ENCODE data around the gene PLP2.

Gene PLP2

GRCh38 chrX:49208399-49208798, 36.7 kb downstream of the PLP2 start:
- H3K4me3 ChIP-seq (ENCODE audit: low read depth, low read length), result no peak overlapping the region
- TF ChIP-seq, protein P1, sequence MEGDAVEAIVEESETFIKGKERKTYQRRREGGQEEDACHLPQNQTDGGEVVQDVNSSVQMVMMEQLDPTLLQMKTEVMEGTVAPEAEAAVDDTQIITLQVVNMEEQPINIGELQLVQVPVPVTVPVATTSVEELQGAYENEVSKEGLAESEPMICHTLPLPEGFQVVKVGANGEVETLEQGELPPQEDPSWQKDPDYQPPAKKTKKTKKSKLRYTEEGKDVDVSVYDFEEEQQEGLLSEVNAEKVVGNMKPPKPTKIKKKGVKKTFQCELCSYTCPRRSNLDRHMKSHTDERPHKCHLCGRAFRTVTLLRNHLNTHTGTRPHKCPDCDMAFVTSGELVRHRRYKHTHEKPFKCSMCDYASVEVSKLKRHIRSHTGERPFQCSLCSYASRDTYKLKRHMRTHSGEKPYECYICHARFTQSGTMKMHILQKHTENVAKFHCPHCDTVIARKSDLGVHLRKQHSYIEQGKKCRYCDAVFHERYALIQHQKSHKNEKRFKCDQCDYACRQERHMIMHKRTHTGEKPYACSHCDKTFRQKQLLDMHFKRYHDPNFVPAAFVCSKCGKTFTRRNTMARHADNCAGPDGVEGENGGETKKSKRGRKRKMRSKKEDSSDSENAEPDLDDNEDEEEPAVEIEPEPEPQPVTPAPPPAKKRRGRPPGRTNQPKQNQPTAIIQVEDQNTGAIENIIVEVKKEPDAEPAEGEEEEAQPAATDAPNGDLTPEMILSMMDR (IDR thresholded peaks at IDR 0.05; ENCODE audit: low read depth, low read length), result no peak

GRCh38 chrX:49209434-49210251, 37.9 kb downstream of the PLP2 start:
- TF ChIP-seq, protein P1 (IDR thresholded peaks at IDR 0.05; ENCODE audit: low read depth, low read length), result no peak
- H3K4me3 ChIP-seq (ENCODE audit: low read depth, low read length), result no peak overlapping the region

- TF ChIP-seq, protein P1 (IDR thresholded peaks at IDR 0.05; ENCODE audit: low read depth, low read length), result no peak
- H3K4me3 ChIP-seq (ENCODE audit: low read depth, low read length), result no peak overlapping the region
These were observed 38.7 kb downstream of the PLP2 start for GRCh38 chrX:49210406-49210805.

DNA sequence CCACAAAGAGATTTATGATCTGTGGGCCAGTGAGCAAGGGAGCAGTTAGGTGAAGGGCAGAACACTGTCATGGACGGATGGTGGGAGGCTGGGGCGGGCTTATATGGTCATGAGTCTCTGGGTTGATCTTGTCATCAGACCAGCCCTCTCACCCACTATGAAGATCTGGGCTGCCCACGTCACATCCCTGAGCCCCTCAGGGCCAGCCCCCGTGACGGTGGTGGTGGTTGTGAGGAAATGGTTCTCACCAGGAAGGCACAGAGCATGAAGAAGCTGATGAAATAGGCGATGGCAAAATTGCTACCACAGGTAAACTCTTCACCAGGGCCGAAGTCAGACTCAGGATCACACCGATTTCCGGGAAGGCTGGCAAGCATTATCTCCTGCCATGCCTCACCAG, 39.4 kb downstream of the PLP2 start:
- H3K4me3 ChIP-seq (ENCODE audit: low read depth, low read length), result no peak overlapping the region
- TF ChIP-seq, protein P1 (IDR thresholded peaks at IDR 0.05; ENCODE audit: low read depth, low read length), result no peak

GRCh38 chrX:49212209-49212608, 40.5 kb downstream of the PLP2 start:
- TF ChIP-seq, protein P1 (IDR thresholded peaks at IDR 0.05; ENCODE audit: low read depth, low read length), result no peak
- no peak overlapping the region for H3K4me3 ChIP-seq (ENCODE audit: low read depth, low read length)

DNA sequence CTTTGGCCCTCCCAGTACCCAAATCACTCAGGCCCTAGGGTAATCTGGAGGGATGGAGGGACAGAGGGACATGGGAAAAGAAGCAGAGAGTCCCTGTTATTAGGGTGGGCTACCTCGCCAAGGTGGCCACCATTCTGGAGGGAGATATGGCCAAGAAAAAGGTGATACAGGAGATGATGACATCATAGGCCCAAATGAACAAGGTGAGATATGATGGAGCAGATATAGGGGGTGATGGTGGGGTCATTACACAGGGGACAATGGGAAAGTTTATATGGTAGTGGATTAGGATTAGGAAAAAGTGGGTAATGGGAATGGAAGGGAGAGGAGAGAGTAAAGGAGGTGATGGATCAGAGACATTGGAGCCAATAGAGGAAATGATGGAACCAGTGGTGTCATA, 41.2 kb downstream of the PLP2 start:
- TF ChIP-seq, protein P1 (IDR thresholded peaks at IDR 0.05; ENCODE audit: low read depth, low read length), result no peak
- H3K4me3 ChIP-seq (ENCODE audit: low read depth, low read length), result no peak overlapping the region

- TF ChIP-seq, protein P1 (IDR thresholded peaks at IDR 0.05; ENCODE audit: low read depth, low read length), result no peak
- H3K4me3 ChIP-seq (ENCODE audit: low read depth, low read length), result no peak overlapping the region
These were observed 42.7 kb downstream of the PLP2 start for GRCh38 chrX:49214416-49214815.
